Measurements from ENCODE around the gene DDX1. TPM values are rescaled to one million over a fixed set of nuclear protein-coding genes. Genes with fewer than 3 reads are reported as not detected.

Gene DDX1
- total RNA-seq, 1 donor from 2014 or later: 89.9 TPM

DNA sequence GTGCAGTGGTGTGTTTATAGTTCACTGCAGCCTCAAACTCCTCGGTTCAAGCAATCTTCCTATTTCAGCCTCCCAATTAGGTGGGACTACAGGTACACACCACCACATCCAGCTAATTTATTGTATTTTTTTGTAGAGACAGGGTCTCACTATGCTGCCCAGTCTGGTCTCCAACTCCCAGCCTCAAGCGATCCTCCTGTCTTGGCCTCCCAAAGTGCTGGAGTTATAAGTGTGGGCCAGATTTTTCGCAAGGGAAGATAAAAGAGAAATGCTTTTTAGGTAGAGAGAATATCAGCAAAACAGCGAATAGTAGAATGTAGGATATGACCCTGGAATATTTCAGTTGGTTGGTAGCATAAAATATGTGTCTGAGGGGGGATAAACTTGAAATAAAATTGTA is 4.3 kb downstream of the DDX1 start:
- TF ChIP-seq, protein P1, sequence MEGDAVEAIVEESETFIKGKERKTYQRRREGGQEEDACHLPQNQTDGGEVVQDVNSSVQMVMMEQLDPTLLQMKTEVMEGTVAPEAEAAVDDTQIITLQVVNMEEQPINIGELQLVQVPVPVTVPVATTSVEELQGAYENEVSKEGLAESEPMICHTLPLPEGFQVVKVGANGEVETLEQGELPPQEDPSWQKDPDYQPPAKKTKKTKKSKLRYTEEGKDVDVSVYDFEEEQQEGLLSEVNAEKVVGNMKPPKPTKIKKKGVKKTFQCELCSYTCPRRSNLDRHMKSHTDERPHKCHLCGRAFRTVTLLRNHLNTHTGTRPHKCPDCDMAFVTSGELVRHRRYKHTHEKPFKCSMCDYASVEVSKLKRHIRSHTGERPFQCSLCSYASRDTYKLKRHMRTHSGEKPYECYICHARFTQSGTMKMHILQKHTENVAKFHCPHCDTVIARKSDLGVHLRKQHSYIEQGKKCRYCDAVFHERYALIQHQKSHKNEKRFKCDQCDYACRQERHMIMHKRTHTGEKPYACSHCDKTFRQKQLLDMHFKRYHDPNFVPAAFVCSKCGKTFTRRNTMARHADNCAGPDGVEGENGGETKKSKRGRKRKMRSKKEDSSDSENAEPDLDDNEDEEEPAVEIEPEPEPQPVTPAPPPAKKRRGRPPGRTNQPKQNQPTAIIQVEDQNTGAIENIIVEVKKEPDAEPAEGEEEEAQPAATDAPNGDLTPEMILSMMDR (IDR thresholded peaks at IDR 0.05): no peak
- Mint-ChIP-seq H3K4me1 (ENCODE audit: low read depth) (peaks cover 28% of the 10 kb centered on the region), H3K27me3 (ENCODE audit: low read depth) (no peaks in the 10 kb centered on the region), H3K27ac (ENCODE audit: unreplicated experiment) (no peak overlapping the region), H3K36me3 (ENCODE audit: low read depth) (peaks cover 27% of the 10 kb centered on the region), H3K4me3 (ENCODE audit: unreplicated experiment) (no peak overlapping the region), H3K9me3 (ENCODE audit: low read depth) (no peaks in the 10 kb centered on the region)
- DNase-seq (ENCODE audit: low spot score): no peak

DNA sequence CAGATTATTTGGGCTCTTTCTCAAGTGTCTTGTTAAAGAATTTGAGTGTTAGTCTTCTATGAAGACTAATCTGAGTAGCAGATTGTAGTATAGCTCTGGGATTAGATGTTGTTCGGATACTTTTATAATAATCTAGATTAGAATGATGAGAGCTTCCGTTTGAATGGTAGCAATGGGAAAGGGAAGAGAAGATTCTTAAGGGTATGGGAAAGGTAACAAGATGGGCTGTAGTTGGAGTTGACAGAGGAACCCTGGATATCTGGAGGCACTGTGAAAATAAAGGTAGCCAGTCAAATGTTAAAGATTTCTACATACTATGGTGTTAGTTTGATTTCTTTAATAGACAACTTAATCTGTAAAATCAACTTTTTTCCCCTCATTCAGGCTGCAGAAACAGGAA is 4.7 kb downstream of the DDX1 start:
- no peak overlapping the region for H3K27ac Mint-ChIP-seq (ENCODE audit: unreplicated experiment)
- TF ChIP-seq, protein P1 (IDR thresholded peaks at IDR 0.05): no peak

DNA sequence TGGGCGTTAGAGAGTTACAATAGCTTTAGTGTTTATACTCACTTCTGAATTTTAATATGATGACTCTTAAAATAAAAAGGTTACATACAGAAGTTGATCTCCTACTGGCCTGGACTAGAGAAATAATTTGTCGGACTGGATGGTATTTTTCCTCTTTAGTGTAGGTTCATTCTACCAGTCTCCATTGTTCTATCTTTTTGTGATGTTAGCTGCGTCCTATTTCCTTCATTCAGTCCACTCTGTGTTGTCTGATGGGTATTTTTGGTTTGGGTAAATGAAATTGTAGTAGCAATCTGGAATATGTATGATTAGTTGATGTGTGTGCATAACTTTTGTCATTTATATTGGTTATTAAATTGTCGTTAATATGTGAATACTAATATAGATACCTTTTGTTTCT is 5.3 kb downstream of the DDX1 start:
- no peak overlapping the region for H3K27ac Mint-ChIP-seq (ENCODE audit: unreplicated experiment)
- H3K4me1 Mint-ChIP-seq (ENCODE audit: low read depth): peaks cover 21% of the 10 kb centered on the region
- no peaks in the 10 kb centered on the region for H3K9me3 Mint-ChIP-seq (ENCODE audit: low read depth)
- TF ChIP-seq, protein P1 (IDR thresholded peaks at IDR 0.05): no peak
- DNase-seq (ENCODE audit: low spot score): no peak
- H3K27me3 Mint-ChIP-seq (ENCODE audit: low read depth): no peaks in the 10 kb centered on the region
- H3K4me3 Mint-ChIP-seq (ENCODE audit: unreplicated experiment): no peak overlapping the region
- H3K36me3 Mint-ChIP-seq (ENCODE audit: low read depth): peaks cover 33% of the 10 kb centered on the region

More for the DNA sequence above, 4.7 kb downstream of the DDX1 start:
- Mint-ChIP-seq H3K4me1 (ENCODE audit: low read depth) (peaks cover 24% of the 10 kb centered on the region), H3K4me3 (ENCODE audit: unreplicated experiment) (no peak overlapping the region), H3K9me3 (ENCODE audit: low read depth) (no peaks in the 10 kb centered on the region), H3K27me3 (ENCODE audit: low read depth) (no peaks in the 10 kb centered on the region), H3K36me3 (ENCODE audit: low read depth) (peaks cover 31% of the 10 kb centered on the region)
- DNase-seq (ENCODE audit: low spot score): no peak

DNA sequence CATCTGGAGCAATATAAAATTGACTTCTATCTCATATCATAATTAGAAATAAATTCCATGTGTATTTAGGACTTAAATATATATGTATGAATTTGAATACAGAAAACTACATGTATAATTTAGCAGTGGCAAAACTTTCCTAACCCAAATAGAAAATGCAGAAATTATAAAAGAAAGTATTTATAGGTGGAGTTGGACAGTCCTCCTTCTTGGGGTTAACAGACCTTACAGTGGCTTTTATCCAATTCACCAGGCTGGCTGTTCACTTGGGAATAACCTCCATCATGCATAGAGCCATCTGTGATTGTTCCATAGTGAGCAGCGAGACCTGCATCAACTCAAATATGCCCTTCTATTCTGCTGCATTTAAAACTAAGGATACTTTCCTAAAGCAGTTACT is 8.3 kb downstream of the DDX1 start:
- peaks cover 51% of the 10 kb centered on the region for H3K36me3 Mint-ChIP-seq (ENCODE audit: low read depth)
- TF ChIP-seq, protein P1 (IDR thresholded peaks at IDR 0.05): no peak
- no peaks in the 10 kb centered on the region for H3K4me1 Mint-ChIP-seq (ENCODE audit: low read depth)
- no peak for DNase-seq (ENCODE audit: low spot score)
- H3K4me3 Mint-ChIP-seq (ENCODE audit: unreplicated experiment): no peak overlapping the region
- H3K27me3 Mint-ChIP-seq (ENCODE audit: low read depth): no peaks in the 10 kb centered on the region
- H3K27ac Mint-ChIP-seq (ENCODE audit: unreplicated experiment): no peak overlapping the region
- no peaks in the 10 kb centered on the region for H3K9me3 Mint-ChIP-seq (ENCODE audit: low read depth)

DNA sequence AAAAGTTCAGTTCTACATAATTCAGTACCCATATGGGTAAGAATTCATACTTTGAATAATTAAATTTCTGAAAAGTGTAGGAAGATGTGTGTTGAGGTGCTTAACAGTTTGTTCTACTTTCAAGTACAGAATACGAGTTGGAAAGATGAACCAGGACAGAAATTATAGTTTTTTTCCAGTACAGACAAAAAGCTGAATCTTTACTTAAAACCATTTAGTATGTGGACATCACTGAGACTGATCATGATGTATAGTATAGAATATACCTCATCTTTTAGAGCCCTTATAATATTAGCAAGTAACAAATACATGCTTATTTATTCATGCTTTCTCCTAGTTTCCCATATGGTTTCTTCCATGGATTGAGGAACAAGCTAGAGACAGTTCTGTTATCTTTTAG is 10.0 kb downstream of the DDX1 start:
- Mint-ChIP-seq H3K4me1 (ENCODE audit: low read depth) (no peaks in the 10 kb centered on the region), H3K27ac (ENCODE audit: unreplicated experiment) (no peak overlapping the region), H3K9me3 (ENCODE audit: low read depth) (no peaks in the 10 kb centered on the region), H3K36me3 (ENCODE audit: low read depth) (peaks cover 46% of the 10 kb centered on the region), H3K27me3 (ENCODE audit: low read depth) (no peaks in the 10 kb centered on the region), H3K4me3 (ENCODE audit: unreplicated experiment) (no peak overlapping the region)
- no peak for DNase-seq (ENCODE audit: low spot score)
- TF ChIP-seq, protein P1 (IDR thresholded peaks at IDR 0.05): no peak

Measured in chondrocyte (in vitro differentiated cells).